Upper lobe of left lung (tissue), 4 donors: ENCODE measurements around the gene UGT3A2.
"Not testable (repeated sequence)": the region's sequence is repeated elsewhere in the genome, so short reads cannot be mapped to it uniquely, and the experiment has no call there.

Experiments used
- CTCF ChIP-seq, 6 experiments: fragments of 450-650 bp in 4 of 6; fragments of 200-600 bp in 2 of 6; sonication (generic) in 2 of 6; IDR thresholded peaks; one replicate each; pipeline ENCODE4 v1.5.1; 2016 to 2019; ENCODE audit warnings: antibody characterized with exemption in 6 of 6
- EP300 ChIP-seq, 4 donors: sonication (generic); formaldehyde crosslinking; IDR thresholded peaks; one replicate each; pipeline ENCODE4 v1.5.1; 2017; ENCODE audit warnings: antibody characterized with exemption in 4 of 4, control low read depth in 2 of 4
- POLR2A ChIP-seq, 4 donors: fragments of 450-650 bp; IDR thresholded peaks; one replicate each; pipeline ENCODE4 v1.5.1; 2016 to 2017; ENCODE audit warnings: antibody characterized with exemption in 4 of 4, mild to moderate bottlenecking in 2 of 4
- POLR2AphosphoS5 ChIP-seq, 2 donors: sonication (generic); formaldehyde crosslinking; IDR thresholded peaks; one replicate each; pipeline ENCODE4 v1.5.1; 2017; ENCODE audit warnings: antibody characterized with exemption in 2 of 2

GRCh38 chr5:36019584-36019983 lies 47.1 kb downstream of the UGT3A2 start:
- not testable (repeated sequence) for TF ChIP-seq CTCF, POLR2A, POLR2AphosphoS5, EP300 (IDR thresholded peaks at IDR 0.05)
